Measurements from ENCODE around the gene NRN1L.
"Not testable (repeated sequence)": the region's sequence is repeated elsewhere in the genome, so short reads cannot be mapped to it uniquely, and the experiment has no call there.

The NRN1L gene

GRCh38 chr16:67892899-67893742 is 8.4 kb downstream of the NRN1L start, which contains the start of gene PSKH1:
Gene PSKH1 (plus strand): TSS chr16:67893254. CDS start chr16:67908750, 15,496 bp downstream.
- H3K9ac ChIP-seq (ENCODE audit: low read length) = peak within 1 kb of the TSS; percentile 96
- no peaks in the 10 kb centered on the region for H3K9me3 ChIP-seq (ENCODE audit: control insufficient read depth, low read length)
- no peaks in the 10 kb centered on the region for H3K36me3 ChIP-seq (ENCODE audit: control insufficient read depth, insufficient read depth, low read length)
- H3K4me3 ChIP-seq (ENCODE audit: low read length) = peak within 1 kb of the TSS; percentile 90
- H3K4me1 ChIP-seq (ENCODE audit: control insufficient read depth, insufficient read depth, low read length) = peaks cover 21% of the 10 kb centered on the region
- no peaks in the 10 kb centered on the region for H3K27me3 ChIP-seq (ENCODE audit: control insufficient read depth, insufficient read depth, low read length)

- peak overlapping the region; percentile 90 for H3K4me3 ChIP-seq (ENCODE audit: low read length)
- no peaks in the 10 kb centered on the region for H3K27me3 ChIP-seq (ENCODE audit: control insufficient read depth, insufficient read depth, low read length)
- H3K36me3 ChIP-seq (ENCODE audit: control insufficient read depth, insufficient read depth, low read length) = no peaks in the 10 kb centered on the region
- H3K4me1 ChIP-seq (ENCODE audit: control insufficient read depth, insufficient read depth, low read length) = peaks cover 21% of the 10 kb centered on the region
- H3K9me3 ChIP-seq (ENCODE audit: control insufficient read depth, low read length) = no peaks in the 10 kb centered on the region
- H3K9ac ChIP-seq (ENCODE audit: low read length) = peak overlapping the region; percentile 96
Measured at GRCh38 chr16:67893743-67894399, 9.2 kb downstream of the NRN1L start.

GRCh38 chr16:67897231-67897630 is 12.5 kb downstream of the NRN1L start:
- H3K36me3 ChIP-seq (ENCODE audit: control insufficient read depth, insufficient read depth, low read length) = no peaks in the 10 kb centered on the region
- no peaks in the 10 kb centered on the region for H3K27me3 ChIP-seq (ENCODE audit: control insufficient read depth, insufficient read depth, low read length)
- H3K4me1 ChIP-seq (ENCODE audit: control insufficient read depth, insufficient read depth, low read length) = peaks cover 24% of the 10 kb centered on the region
- no peak overlapping the region for H3K9ac ChIP-seq (ENCODE audit: low read length)
- no peak overlapping the region for H3K4me3 ChIP-seq (ENCODE audit: low read length)
- H3K9me3 ChIP-seq (ENCODE audit: control insufficient read depth, low read length) = no peaks in the 10 kb centered on the region

DNA sequence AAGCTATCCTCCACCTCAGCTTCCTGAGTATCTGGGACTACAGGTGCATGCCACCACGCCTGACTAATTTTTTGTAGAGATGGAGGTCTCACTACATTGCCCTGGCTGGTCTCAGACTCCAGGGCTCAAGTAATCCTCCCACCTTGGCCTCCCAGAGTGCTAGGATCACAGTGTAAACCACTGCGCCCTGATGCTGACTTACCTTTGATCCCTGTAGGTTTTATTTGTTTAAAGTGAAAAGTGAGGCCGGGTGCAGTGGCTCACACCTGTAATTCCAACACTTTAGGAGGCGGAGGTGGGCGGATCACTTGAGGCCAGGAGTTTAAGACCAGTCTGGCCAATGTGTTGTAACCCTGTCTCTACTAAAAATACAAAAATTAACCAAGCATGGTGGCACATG is 17.0 kb downstream of the NRN1L start:
- no peak overlapping the region for H3K4me3 ChIP-seq (ENCODE audit: low read length)
- H3K36me3 ChIP-seq (ENCODE audit: control insufficient read depth, insufficient read depth, low read length) = no peaks in the 10 kb centered on the region
- H3K9ac ChIP-seq (ENCODE audit: low read length) = no peak overlapping the region
- H3K9me3 ChIP-seq (ENCODE audit: control insufficient read depth, low read length) = no peaks in the 10 kb centered on the region
- peaks cover 8% of the 10 kb centered on the region for H3K4me1 ChIP-seq (ENCODE audit: control insufficient read depth, insufficient read depth, low read length)
- H3K27me3 ChIP-seq (ENCODE audit: control insufficient read depth, insufficient read depth, low read length) = no peaks in the 10 kb centered on the region

- Histone ChIP-seq H3K9ac (ENCODE audit: low read length) (no peak overlapping the region), H3K36me3 (ENCODE audit: control insufficient read depth, insufficient read depth, low read length) (no peaks in the 10 kb centered on the region), H3K4me1 (ENCODE audit: control insufficient read depth, insufficient read depth, low read length) (peaks cover 3% of the 10 kb centered on the region), H3K4me3 (ENCODE audit: low read length) (no peak overlapping the region), H3K9me3 (ENCODE audit: control insufficient read depth, low read length) (no peaks in the 10 kb centered on the region), H3K27me3 (ENCODE audit: control insufficient read depth, insufficient read depth, low read length) (no peaks in the 10 kb centered on the region)
Measured at GRCh38 chr16:67902831-67903230, 18.1 kb downstream of the NRN1L start.

GRCh38 chr16:67907397-67908180 is 22.9 kb downstream of the NRN1L start:
- Histone ChIP-seq H3K9ac (ENCODE audit: low read length) (no peak overlapping the region), H3K4me3 (ENCODE audit: low read length) (no peak overlapping the region), H3K27me3 (ENCODE audit: control insufficient read depth, insufficient read depth, low read length) (no peaks in the 10 kb centered on the region), H3K4me1 (ENCODE audit: control insufficient read depth, insufficient read depth, low read length) (no peaks in the 10 kb centered on the region), H3K9me3 (ENCODE audit: control insufficient read depth, low read length) (no peaks in the 10 kb centered on the region), H3K36me3 (ENCODE audit: control insufficient read depth, insufficient read depth, low read length) (peaks cover 6% of the 10 kb centered on the region)

- Histone ChIP-seq H3K36me3 (ENCODE audit: control insufficient read depth, insufficient read depth, low read length) (peaks cover 6% of the 10 kb centered on the region), H3K9ac (ENCODE audit: low read length) (no peak overlapping the region)
Measured at GRCh38 chr16:67909056-67909742, 24.5 kb downstream of the NRN1L start.

DNA sequence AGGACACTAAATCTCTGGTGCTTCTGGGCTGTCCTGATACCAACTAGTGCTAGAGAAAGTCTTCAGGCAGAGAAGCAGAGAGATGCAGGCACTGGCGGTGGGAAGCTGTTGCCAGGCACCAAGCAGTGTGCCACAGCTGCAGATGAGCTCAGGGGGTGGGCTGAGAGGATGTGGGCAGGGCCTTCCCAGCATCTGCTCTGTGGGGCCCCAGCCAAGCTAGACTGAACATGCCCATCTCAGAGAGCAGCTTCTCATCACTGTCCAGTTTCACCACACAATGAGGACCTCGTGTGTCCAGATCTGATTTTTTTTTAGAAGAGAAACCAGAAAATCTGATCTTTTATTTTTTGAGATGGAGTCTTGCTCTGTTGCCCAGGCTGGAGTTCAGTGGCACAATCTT is 25.5 kb downstream of the NRN1L start:
- no peaks in the 10 kb centered on the region for H3K9me3 ChIP-seq (ENCODE audit: control insufficient read depth, low read length)
- no peaks in the 10 kb centered on the region for H3K27me3 ChIP-seq (ENCODE audit: control insufficient read depth, insufficient read depth, low read length)
- H3K9ac ChIP-seq (ENCODE audit: low read length) = no peak overlapping the region
- no peaks in the 10 kb centered on the region for H3K4me1 ChIP-seq (ENCODE audit: control insufficient read depth, insufficient read depth, low read length)
- H3K4me3 ChIP-seq (ENCODE audit: low read length) = no peak overlapping the region
- peaks cover 6% of the 10 kb centered on the region for H3K36me3 ChIP-seq (ENCODE audit: control insufficient read depth, insufficient read depth, low read length)

More at GRCh38 chr16:67909056-67909742, 24.5 kb downstream of the NRN1L start:
- Histone ChIP-seq H3K4me1 (ENCODE audit: control insufficient read depth, insufficient read depth, low read length) (no peaks in the 10 kb centered on the region), H3K9me3 (ENCODE audit: control insufficient read depth, low read length) (no peaks in the 10 kb centered on the region), H3K27me3 (ENCODE audit: control insufficient read depth, insufficient read depth, low read length) (no peaks in the 10 kb centered on the region), H3K4me3 (ENCODE audit: low read length) (no peak overlapping the region)

- Histone ChIP-seq H3K9me3 (ENCODE audit: control insufficient read depth, low read length) (no peaks in the 10 kb centered on the region), H3K4me3 (ENCODE audit: low read length) (no peak overlapping the region), H3K36me3 (ENCODE audit: control insufficient read depth, insufficient read depth, low read length) (peaks cover 16% of the 10 kb centered on the region), H3K9ac (ENCODE audit: low read length) (no peak overlapping the region), H3K27me3 (ENCODE audit: control insufficient read depth, insufficient read depth, low read length) (no peaks in the 10 kb centered on the region), H3K4me1 (ENCODE audit: control insufficient read depth, insufficient read depth, low read length) (peaks cover 20% of the 10 kb centered on the region)
Measured at GRCh38 chr16:67914758-67915495, 30.2 kb downstream of the NRN1L start.

DNA sequence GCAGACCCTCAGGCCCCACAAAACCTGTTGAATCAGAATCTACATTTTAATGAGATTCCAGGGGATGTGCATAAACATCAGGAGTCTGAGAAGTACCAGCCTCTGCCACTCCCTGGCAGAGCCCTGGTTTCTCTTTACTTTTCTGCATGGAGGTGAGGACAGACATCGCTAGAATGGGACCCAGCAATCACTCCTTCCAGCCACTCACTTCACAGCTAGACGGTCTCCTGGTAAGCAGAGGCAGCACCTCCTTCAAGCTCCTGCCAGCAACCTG is 30.7 kb downstream of the NRN1L start:
- Histone ChIP-seq H3K4me1 (ENCODE audit: control insufficient read depth, insufficient read depth, low read length) (peaks cover 20% of the 10 kb centered on the region), H3K36me3 (ENCODE audit: control insufficient read depth, insufficient read depth, low read length) (peaks cover 16% of the 10 kb centered on the region)
- H3K9ac ChIP-seq (ENCODE audit: low read length); H3K9me3 ChIP-seq (ENCODE audit: control insufficient read depth, low read length); H3K27me3 ChIP-seq (ENCODE audit: control insufficient read depth, insufficient read depth, low read length); H3K4me3 ChIP-seq (ENCODE audit: low read length): not testable (repeated sequence)

All from mucosa of stomach (tissue), 1 donor.